Measurements from ENCODE around the gene EFNA5.

The EFNA5 gene

DNA sequence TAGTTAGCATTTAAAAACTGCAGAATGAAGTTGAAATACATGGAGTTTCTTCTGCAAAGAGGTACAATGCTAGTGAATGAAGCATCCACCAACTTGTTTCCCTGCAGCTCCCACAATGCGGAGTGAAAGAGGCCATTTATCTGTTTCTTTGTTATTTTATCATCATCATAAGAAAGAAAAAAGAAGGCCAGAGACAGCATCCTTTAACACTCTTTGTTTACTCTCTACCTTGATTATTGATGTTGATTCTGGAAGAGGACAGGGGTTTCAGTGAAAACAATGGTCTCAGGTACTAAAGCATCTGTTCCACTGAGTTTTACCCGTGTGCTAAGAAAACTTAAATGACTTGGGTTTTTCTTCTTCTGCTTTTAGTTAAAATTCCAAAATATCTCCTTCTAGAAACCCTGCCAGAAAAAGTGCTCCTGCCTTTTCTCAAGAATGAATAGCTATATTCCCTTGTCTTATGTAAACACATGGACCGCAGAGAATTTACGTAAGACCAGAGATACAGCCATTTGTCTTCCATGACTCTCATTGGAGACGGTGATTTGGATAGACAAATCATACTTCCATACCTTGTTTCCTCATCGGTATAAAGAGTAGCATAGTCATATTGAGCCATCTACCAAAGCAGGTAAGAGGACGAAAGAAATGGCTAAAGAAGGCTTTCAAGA lies 81.1 kb downstream of the EFNA5 start:
- H3K9me3 Mint-ChIP-seq: no peaks in the 10 kb centered on the region
- no peak overlapping the region for H3K4me3 Mint-ChIP-seq
- H3K27ac Mint-ChIP-seq: no peak overlapping the region
- no peaks in the 10 kb centered on the region for H3K36me3 Mint-ChIP-seq (ENCODE audit: low read depth)
- peaks cover 1% of the 10 kb centered on the region for H3K27me3 Mint-ChIP-seq (ENCODE audit: low read depth)
- no peaks in the 10 kb centered on the region for H3K4me1 Mint-ChIP-seq (ENCODE audit: low read depth)

- no peaks in the 10 kb centered on the region for H3K9me3 Mint-ChIP-seq
- H3K4me1 Mint-ChIP-seq (ENCODE audit: low read depth): no peaks in the 10 kb centered on the region
- no peaks in the 10 kb centered on the region for H3K36me3 Mint-ChIP-seq (ENCODE audit: low read depth)
- peaks cover 22% of the 10 kb centered on the region for H3K27me3 Mint-ChIP-seq (ENCODE audit: low read depth)
- H3K4me3 Mint-ChIP-seq: no peak overlapping the region
- no peak overlapping the region for H3K27ac Mint-ChIP-seq
These were observed 88.1 kb downstream of the EFNA5 start for GRCh38 chr5:107582625-107583024.

DNA sequence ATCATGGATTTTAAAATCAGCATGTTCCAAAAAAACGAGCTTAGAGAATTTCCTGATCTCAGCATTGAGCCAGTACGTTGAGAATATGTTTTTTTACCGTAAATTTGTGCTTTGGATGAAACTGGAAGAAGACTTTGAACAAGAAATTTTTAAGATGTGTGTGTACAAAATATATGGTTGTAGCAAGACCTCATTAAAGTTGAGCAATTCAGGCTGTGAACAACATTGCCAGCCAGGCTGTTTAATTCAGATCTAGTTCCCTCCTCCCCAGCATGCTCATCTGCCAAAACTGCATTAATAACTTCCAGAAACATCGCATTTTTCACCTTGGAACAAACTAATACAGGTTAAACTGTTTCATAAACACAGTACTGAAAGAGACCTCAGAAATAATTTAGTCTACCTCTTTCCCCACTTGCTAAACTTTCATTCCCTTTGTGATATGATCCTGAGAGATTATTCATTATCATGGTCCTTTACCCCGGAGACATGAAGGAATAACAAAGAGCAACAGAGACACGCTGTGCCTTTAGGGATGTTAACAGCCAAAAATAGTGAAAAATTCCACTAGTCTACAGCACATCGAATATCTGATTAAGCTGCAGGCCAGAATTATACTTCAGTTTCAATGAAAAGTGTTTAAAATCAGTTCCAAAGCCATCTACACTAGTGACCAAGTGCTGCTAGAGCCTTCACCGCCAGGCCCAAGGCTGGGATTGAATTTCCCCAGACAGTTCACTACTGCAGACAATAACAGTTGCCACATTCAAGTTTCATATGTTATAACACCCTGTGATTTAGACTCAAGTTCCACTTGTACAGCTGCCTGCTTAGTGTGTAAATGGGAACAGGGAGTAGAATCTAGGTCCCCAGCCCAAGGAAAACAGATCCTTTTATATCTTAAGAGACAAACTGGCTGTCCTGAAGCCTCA lies 89.6 kb downstream of the EFNA5 start:
- Mint-ChIP-seq H3K27me3 (ENCODE audit: low read depth) (peaks cover 30% of the 10 kb centered on the region), H3K4me1 (ENCODE audit: low read depth) (no peaks in the 10 kb centered on the region), H3K9me3 (no peaks in the 10 kb centered on the region), H3K36me3 (ENCODE audit: low read depth) (no peaks in the 10 kb centered on the region), H3K4me3 (no peak overlapping the region), H3K27ac (no peak overlapping the region)

GRCh38 chr5:107578051-107578635 lies 92.6 kb downstream of the EFNA5 start:
- Mint-ChIP-seq H3K4me1 (ENCODE audit: low read depth) (no peaks in the 10 kb centered on the region), H3K4me3 (no peak overlapping the region), H3K27ac (no peak overlapping the region), H3K36me3 (ENCODE audit: low read depth) (no peaks in the 10 kb centered on the region), H3K27me3 (ENCODE audit: low read depth) (peaks cover 43% of the 10 kb centered on the region), H3K9me3 (no peaks in the 10 kb centered on the region)

DNA sequence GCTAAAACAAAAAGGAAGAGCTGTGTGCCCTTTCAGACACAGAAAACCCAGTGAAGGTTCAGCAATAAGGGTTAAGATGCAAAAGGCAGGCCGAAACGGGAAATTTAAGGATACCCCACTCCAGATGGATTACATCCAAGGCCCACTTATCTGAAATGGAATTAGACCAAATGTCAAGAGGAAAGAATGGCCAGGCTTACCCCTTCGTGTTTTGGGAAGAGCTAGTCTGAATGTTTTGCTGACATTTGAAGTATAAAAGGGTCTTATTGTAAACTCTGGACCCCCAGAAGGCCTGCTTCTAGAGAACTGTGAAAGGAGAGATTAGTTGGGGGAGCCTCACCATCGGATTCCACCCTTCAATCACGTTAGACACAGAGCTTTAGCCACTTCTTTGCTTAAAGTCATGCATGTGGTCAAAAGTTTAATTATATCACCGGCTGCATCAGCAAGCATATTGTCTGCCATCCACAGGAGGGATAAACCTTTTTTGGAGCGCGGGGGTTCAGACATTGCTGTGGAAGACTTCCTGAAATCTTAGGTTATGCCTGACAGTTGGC lies 93.3 kb downstream of the EFNA5 start:
- H3K27me3 Mint-ChIP-seq (ENCODE audit: low read depth): peaks cover 46% of the 10 kb centered on the region
- no peak overlapping the region for H3K27ac Mint-ChIP-seq
- no peaks in the 10 kb centered on the region for H3K4me1 Mint-ChIP-seq (ENCODE audit: low read depth)
- no peak overlapping the region for H3K4me3 Mint-ChIP-seq
- no peaks in the 10 kb centered on the region for H3K36me3 Mint-ChIP-seq (ENCODE audit: low read depth)
- H3K9me3 Mint-ChIP-seq: no peaks in the 10 kb centered on the region

DNA sequence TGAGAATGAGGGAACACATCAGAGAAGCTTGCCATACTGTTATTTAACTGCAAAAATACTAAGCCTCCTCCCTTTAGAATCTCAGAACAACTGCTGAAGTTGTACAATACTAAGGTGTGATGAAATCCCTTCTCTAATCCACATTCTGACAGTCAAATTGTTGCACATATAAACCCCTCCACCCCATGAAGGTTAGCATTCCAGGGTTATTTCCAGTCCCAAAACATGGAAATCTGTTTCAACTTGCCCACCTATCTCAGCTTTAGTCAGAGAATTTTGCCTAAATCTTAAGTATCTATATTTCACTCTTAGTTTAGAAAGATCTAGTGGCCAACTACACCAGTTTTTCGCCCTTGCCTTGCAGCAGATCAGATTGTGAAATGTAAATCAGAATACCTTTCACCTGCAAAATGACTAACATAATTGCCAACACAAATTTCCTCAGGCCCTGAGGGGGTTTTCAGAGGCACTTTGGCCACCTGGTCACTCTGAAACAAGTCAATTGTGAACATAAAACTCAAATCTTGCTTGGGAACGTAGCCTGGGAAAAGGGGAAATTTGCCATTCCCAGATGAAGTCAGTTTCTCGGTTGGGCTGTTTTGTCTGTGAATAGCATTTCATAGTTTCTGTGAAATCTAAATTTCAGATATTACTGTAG lies 93.9 kb downstream of the EFNA5 start:
- H3K4me1 Mint-ChIP-seq (ENCODE audit: low read depth): peaks cover 5% of the 10 kb centered on the region
- H3K27ac Mint-ChIP-seq: no peak overlapping the region
- H3K4me3 Mint-ChIP-seq: no peak overlapping the region
- no peaks in the 10 kb centered on the region for H3K36me3 Mint-ChIP-seq (ENCODE audit: low read depth)
- peaks cover 50% of the 10 kb centered on the region for H3K27me3 Mint-ChIP-seq (ENCODE audit: low read depth)
- H3K9me3 Mint-ChIP-seq: no peaks in the 10 kb centered on the region

DNA sequence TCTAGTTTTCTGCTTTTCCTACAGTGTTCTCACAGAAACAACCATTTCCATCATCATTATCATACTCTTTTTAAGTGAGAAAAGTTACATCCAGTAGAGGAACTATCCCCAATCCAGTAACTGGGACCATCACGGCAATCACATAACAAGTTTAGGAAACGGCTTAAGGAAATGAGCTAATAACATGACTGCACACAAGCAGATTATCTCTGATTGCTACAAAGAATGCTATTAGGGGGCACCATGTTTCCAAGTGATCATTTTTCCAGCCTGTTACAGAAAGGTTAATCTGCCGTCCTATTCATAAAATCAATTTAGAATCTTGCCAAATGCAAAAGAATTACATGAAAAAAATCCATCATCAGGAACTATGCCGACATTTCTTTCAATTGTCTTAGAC lies 94.6 kb downstream of the EFNA5 start:
- no peaks in the 10 kb centered on the region for H3K36me3 Mint-ChIP-seq (ENCODE audit: low read depth)
- no peaks in the 10 kb centered on the region for H3K9me3 Mint-ChIP-seq
- H3K4me1 Mint-ChIP-seq (ENCODE audit: low read depth): peaks cover 12% of the 10 kb centered on the region
- H3K4me3 Mint-ChIP-seq: no peak overlapping the region
- H3K27me3 Mint-ChIP-seq (ENCODE audit: low read depth): peaks cover 43% of the 10 kb centered on the region
- no peak overlapping the region for H3K27ac Mint-ChIP-seq

- no peaks in the 10 kb centered on the region for H3K36me3 Mint-ChIP-seq (ENCODE audit: low read depth)
- no peaks in the 10 kb centered on the region for H3K9me3 Mint-ChIP-seq
- no peak overlapping the region for H3K27ac Mint-ChIP-seq
- peaks cover 17% of the 10 kb centered on the region for H3K4me1 Mint-ChIP-seq (ENCODE audit: low read depth)
- H3K4me3 Mint-ChIP-seq: no peak overlapping the region
- H3K27me3 Mint-ChIP-seq (ENCODE audit: low read depth): peaks cover 39% of the 10 kb centered on the region
These were observed 96.5 kb downstream of the EFNA5 start for GRCh38 chr5:107574287-107574686.

DNA sequence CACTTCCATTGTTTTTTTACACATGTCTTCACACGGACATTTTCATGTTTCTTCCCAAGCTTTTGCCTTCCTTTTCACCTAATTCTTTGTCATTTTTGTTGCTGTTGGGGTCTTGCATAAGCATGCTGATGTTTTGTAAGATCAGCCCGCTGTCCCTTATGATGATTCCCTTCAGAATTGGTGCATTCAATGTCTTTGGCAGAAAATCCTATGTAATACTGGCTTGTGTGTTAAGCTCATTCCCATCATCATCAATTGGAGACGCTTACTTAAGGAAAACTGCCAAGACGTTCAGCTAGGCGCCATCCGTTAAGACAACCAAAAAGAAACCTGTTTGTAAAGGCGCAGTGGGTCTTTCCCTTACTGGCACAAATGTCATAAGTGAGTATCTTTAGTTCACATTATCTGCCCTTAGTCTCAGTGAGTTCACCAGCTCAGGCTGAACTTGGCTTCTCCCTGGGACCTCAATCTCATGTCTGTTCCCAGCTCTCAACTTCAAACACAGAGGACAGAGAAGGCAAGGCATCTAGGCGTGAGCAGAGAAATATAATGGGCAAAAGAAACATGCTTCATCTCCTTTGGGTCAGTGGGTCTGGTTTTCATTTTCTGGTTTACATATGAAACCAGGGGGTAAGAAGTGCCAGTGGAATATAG lies 97.9 kb downstream of the EFNA5 start:
- Mint-ChIP-seq H3K4me3 (no peak overlapping the region), H3K36me3 (ENCODE audit: low read depth) (no peaks in the 10 kb centered on the region), H3K9me3 (no peaks in the 10 kb centered on the region), H3K27me3 (ENCODE audit: low read depth) (peaks cover 44% of the 10 kb centered on the region), H3K4me1 (ENCODE audit: low read depth) (peaks cover 17% of the 10 kb centered on the region), H3K27ac (no peak overlapping the region)

- H3K4me1 Mint-ChIP-seq (ENCODE audit: low read depth): peaks cover 17% of the 10 kb centered on the region
- peak overlapping the region; percentile 70 for H3K4me3 Mint-ChIP-seq
- H3K9me3 Mint-ChIP-seq: no peaks in the 10 kb centered on the region
- peaks cover 42% of the 10 kb centered on the region for H3K27me3 Mint-ChIP-seq (ENCODE audit: low read depth)
- H3K36me3 Mint-ChIP-seq (ENCODE audit: low read depth): no peaks in the 10 kb centered on the region
- peak overlapping the region; percentile 3 for H3K27ac Mint-ChIP-seq
These were observed 98.9 kb downstream of the EFNA5 start for GRCh38 chr5:107571621-107572536.

GRCh38 chr5:107570805-107571531 lies 99.8 kb downstream of the EFNA5 start:
- H3K4me3 Mint-ChIP-seq: peak overlapping the region; percentile 70
- no peaks in the 10 kb centered on the region for H3K36me3 Mint-ChIP-seq (ENCODE audit: low read depth)
- H3K9me3 Mint-ChIP-seq: no peaks in the 10 kb centered on the region
- H3K27ac Mint-ChIP-seq: peak overlapping the region; percentile 43
- H3K4me1 Mint-ChIP-seq (ENCODE audit: low read depth): peaks cover 17% of the 10 kb centered on the region
- peaks cover 40% of the 10 kb centered on the region for H3K27me3 Mint-ChIP-seq (ENCODE audit: low read depth)

- no peaks in the 10 kb centered on the region for H3K9me3 Mint-ChIP-seq
- no peak overlapping the region for H3K27ac Mint-ChIP-seq
- H3K4me3 Mint-ChIP-seq: no peak overlapping the region
- H3K27me3 Mint-ChIP-seq (ENCODE audit: low read depth): peaks cover 43% of the 10 kb centered on the region
- no peaks in the 10 kb centered on the region for H3K36me3 Mint-ChIP-seq (ENCODE audit: low read depth)
- peaks cover 17% of the 10 kb centered on the region for H3K4me1 Mint-ChIP-seq (ENCODE audit: low read depth)
These were observed 100.6 kb downstream of the EFNA5 start for GRCh38 chr5:107570181-107570580.
